Measurements from ENCODE around the gene ARHGEF12. TPM values are rescaled to one million over a fixed set of nuclear protein-coding genes. Genes with fewer than 3 reads are reported as not detected.

The ARHGEF12 gene
- total and polyA plus RNA-seq, 10 of the 15 experiments (the other 5 are each of a cell fraction or from before 2014, with no cell fraction given), result 2.7 to 40.8 (median 20.9) TPM

GRCh38 chr11:120343429-120343828 lies 7.2 kb downstream of the ARHGEF12 start:
- Histone ChIP-seq H3K9ac (ENCODE audit: control insufficient read depth, insufficient read depth, low read length) (no peak overlapping the region), H3K4me1 (ENCODE audit: control insufficient read depth, insufficient read depth, low read length) (peaks cover 25% of the 10 kb centered on the region), H3K36me3 (ENCODE audit: control insufficient read depth in 2 of 2, insufficient read depth in 2 of 2, low read length in 1 of 2) (no peaks in the 10 kb centered on the region), H3K4me2 (ENCODE audit: control insufficient read depth, insufficient read depth) (peak overlapping the region; percentile 85), H4K20me1 (ENCODE audit: control insufficient read depth, insufficient read depth) (no peaks in the 10 kb centered on the region; the same call in 1 of the 2 replicates), H3K4me3 (peak overlapping the region; percentile 31; the same call in 1 of the 2 replicates), H3K79me2 (ENCODE audit: control insufficient read depth, insufficient read depth, low read length) (peaks cover 63% of the 10 kb centered on the region), H3K27ac (ENCODE audit: control insufficient read depth, insufficient read depth) (no peak overlapping the region; the same call in 1 of the 2 replicates), H3K27me3 (replicated peaks in 1 of 2; ENCODE audit: control insufficient read depth in 2 of 2, insufficient read depth in 2 of 2, low read length in 1 of 2) (no peaks in the 10 kb centered on the region), H3K9me3 (replicated peaks; ENCODE audit: control insufficient read depth, insufficient read depth, low read length) (no peaks in the 10 kb centered on the region; the same call in 2 of the 3 replicates), H2AFZ (ENCODE audit: control insufficient read depth, low read depth, low read length) (no peak overlapping the region)
- RAD21 ChIA-PET (ENCODE audit: unreplicated experiment), result no interaction called here
- CTCF ChIA-PET, result interaction anchor here (0.8 to 1.4 kb wide), 2 partner anchors 9 kb away, joined by 3 to 4 read pairs; no protein-coding TSS in a partner anchor
- 0% methylated on average over 2 of the region's 2 CpGs for WGBS (ENCODE audit: insufficient coverage, insufficient replicate concordance, low lambda C conversion rate, missing lambda C conversion rate)
- BruUV-seq (replicated peaks), result no TSS peak
- POLR2A ChIA-PET, result no interaction called here
- FAIRE-seq (peak; percentile 95), DNase-seq (ENCODE audit: low read depth, low spot score) (peak; percentile 67), ATAC-seq (peak; percentile 66)
- SMC1A ChIA-PET (ENCODE audit: uncharacterized antibody, unreplicated experiment), result interaction anchor here (0.9 to 4.9 kb wide), 3 partner anchors 8 to 89 kb away, joined by 3 to 37 read pairs (median 4); no protein-coding TSS in a partner anchor
- in situ Hi-C loops (cut with MboI) (no loop called here), intact Hi-C loops (cut with micrococcal nuclease; ENCODE audit: unreplicated experiment) (no loop called here)
- TF ChIP-seq NR2F1 (conservative IDR thresholded peaks at IDR 0.05) (0 out of 2 replicates have a peak, but pooled peaks have one; percentile 17), RAD51 (IDR thresholded peaks at IDR 0.05) (peak; percentile 96), CREB1 (IDR thresholded peaks at IDR 0.05; ENCODE audit: low read depth) (peak; percentile 50; the same call in 1 of the 2 replicates), NFIC (IDR thresholded peaks at IDR 0.05; ENCODE audit: low read depth, low read length) (peak; percentile 59; the same call in 1 of the 2 replicates), ATF2 (IDR thresholded peaks at IDR 0.05; ENCODE audit: low read length) (peak; percentile 24; the same call in 1 of the 2 replicates), E4F1 (IDR thresholded peaks at IDR 0.05; ENCODE audit: borderline replicate concordance, partially characterized antibody) (no peak), JUND (IDR thresholded peaks at IDR 0.05; ENCODE audit: low read depth, low read length) (peak; percentile 49; the same call in 1 of the 2 replicates), SREBF2 (IDR thresholded peaks at IDR 0.05; ENCODE audit: low read length) (no peak), ZNF384 (IDR thresholded peaks at IDR 0.05; ENCODE audit: borderline replicate concordance, low read depth, low read length) (no peak), E2F8 (IDR thresholded peaks at IDR 0.05; ENCODE audit: low read depth, partially characterized antibody) (no peak), EED (IDR thresholded peaks at IDR 0.05; ENCODE audit: low read depth) (no peak), RBBP5 (conservative IDR thresholded peaks at IDR 0.05) (no peak), DPF2 (IDR thresholded peaks at IDR 0.05) (peak; percentile 42; the same call in 1 of the 2 replicates), PAX5 (IDR thresholded peaks at IDR 0.05; ENCODE audit: borderline replicate concordance, low read depth, low read length) (0 out of 2 replicates have a peak, but pooled peaks have one; percentile 46), MEF2B (IDR thresholded peaks at IDR 0.05; ENCODE audit: partially characterized antibody, poor library complexity, severe bottlenecking) (peak; percentile 16), GATAD2B (conservative IDR thresholded peaks at IDR 0.05; ENCODE audit: low read depth) (0 out of 2 replicates have a peak, but pooled peaks have one; percentile 22)
